GM19023 (cell line): ENCODE data around the gene ANXA1.
"Not testable (repeated sequence)": the region's sequence is repeated elsewhere in the genome, so short reads cannot be mapped to it uniquely, and the experiment has no call there.

Experiments used
- ATAC-seq: cut with Tn5 transposase; IDR thresholded peaks from one replicate; pipeline ENCODE4 v1.9.1; 2021; ENCODE audit warnings: mild to moderate bottlenecking, moderate library complexity; ENCODE audit not compliant: unreplicated experiment

ANXA1 gene

DNA sequence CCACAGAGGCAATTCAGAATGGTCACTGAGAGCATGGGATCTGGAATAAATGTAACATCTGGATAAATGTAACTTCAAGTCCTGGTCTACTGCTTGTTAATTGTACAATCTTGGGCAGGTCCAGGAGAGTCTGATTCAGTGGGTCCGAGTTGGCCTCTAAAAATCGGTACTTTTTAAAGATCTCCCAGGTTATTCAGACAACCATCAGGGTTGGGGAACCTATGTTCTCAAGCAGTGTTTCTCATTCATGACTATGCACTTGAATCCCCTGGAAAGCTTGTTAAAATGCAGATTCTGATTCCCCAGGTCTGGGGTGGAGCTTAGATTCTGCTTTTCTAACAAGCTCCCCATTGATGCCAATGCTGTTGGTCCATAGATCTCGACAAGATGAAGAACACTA, 14.8 kb downstream of the ANXA1 start:
- no peak for ATAC-seq

DNA sequence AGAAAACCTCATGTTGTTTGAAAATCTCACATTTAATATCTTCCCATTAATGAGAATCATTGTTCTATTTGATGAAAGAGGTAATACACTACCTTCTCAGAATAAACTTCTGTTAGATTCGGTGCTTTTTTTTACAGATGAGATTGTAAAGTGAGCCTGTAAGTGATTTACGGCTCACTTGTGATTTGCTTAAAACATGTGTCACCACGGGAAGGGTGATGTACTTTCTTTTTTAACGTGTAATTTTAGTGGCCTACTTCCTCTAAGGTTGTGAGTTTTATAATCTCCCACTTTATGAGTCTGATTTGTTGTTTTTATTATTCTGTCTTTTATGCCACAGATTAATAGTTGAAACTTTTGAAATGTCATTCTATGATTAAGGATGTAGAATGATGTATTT, 15.9 kb downstream of the ANXA1 start:
- ATAC-seq: no peak

DNA sequence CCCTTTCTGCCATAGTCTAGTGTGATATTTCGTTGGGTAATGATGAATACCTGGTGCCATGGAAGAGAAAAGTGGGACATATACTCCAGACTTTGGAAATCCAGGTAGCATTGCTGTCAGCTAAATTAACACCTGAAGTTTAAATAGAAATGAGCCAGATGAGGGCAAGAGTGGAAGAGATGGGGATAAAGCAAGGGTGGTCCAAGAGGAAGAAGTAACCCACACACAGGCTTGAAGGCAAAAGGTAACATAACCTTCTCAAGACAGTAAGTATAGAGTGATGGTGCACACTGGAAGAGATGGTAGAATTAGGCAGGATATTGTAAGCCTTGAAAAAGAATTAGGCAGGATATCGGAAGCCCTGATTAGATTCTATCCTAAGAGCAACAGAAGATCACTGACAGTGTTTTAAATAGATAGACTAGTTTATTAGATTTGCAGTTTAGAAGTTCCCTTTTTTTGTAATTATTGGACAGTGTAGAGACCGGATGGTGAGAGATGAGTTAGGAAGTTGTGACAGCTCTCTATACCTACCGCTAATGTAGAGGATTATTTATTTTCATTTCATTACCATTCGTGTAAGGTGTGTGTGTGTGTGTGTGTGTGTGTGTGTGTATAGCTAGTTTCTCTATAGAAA, 16.8 kb downstream of the ANXA1 start:
- no peak for ATAC-seq

DNA sequence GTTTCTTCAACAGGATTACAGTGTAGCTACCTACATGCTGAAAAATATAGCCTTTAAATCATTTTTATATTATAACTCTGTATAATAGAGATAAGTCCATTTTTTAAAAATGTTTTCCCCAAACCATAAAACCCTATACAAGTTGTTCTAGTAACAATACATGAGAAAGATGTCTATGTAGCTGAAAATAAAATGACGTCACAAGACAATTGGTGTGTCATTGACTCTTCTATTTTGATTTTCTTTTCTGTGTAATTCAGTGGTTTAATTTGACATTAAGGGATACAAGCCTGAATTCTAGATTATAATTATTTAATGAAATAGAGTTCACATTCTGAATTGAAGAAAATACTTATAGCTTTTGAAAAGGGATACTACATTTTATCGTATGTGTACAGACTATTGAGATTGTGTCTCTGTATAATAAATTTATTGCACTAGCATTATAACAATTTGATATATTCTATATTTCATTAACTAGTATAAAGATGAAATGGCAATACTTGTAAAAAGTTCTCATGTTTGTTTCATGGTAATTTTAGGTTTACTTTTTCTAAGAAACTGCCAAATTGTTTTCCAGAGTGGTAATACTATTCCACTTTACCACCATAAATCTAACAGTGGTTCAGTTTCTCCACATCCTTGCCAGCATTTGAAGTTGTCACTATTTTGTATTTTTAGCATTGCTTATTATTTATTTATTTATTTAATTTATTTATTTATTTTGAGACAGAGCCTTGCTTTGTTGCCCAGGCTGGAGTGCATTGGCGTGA, 18.7 kb downstream of the ANXA1 start:
- no peak for ATAC-seq

DNA sequence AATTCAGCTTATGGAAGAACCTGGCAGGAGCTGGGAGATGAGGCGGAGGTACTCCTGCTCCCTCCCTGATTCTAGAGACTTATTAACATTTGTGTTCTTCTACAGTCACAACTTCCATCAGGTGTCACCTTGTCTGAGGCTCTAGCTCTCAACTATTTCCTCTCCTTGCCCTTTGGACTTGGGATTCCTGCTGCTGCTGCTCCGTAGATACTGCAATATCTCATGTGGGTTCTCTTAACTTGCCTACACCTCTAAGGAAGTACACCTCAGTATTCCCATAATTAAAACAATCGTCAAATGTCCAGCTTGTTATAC, 21.2 kb downstream of the ANXA1 start:
- ATAC-seq: no peak

DNA sequence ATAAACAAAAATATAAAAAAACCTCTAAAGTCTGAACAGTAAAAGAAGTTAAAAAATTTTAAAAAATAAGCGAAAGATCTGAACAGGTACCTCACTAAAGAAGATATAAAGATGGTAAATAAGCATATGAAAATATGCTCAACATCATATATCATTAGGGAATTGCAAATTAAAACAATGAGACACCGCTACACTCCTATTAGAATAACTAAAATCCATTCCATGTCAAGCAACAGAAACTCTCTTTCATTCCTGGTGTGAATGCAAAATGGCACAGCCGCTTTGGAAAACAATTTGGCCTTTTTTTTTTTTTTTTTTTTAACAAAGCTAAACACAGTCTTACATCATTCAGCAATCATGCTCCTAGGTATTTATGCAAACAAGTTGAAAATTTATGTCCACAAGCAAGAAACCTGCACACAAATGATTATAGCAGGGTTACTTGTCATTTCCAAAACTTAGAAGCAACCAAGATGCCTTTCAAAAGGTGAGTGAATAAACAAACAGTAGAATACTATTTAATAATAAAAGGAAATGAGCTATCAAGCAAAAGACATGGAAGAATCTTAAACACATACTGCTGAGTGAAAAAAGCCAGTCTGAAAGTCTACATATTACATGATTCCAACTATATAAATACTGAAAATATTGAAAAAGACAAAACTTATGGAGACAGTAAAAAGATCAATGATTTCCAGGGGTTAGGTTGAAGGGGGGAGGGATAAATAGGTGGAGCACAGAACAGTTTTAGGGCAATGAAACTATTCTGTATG, 22.1 kb downstream of the ANXA1 start:
- no peak for ATAC-seq

DNA sequence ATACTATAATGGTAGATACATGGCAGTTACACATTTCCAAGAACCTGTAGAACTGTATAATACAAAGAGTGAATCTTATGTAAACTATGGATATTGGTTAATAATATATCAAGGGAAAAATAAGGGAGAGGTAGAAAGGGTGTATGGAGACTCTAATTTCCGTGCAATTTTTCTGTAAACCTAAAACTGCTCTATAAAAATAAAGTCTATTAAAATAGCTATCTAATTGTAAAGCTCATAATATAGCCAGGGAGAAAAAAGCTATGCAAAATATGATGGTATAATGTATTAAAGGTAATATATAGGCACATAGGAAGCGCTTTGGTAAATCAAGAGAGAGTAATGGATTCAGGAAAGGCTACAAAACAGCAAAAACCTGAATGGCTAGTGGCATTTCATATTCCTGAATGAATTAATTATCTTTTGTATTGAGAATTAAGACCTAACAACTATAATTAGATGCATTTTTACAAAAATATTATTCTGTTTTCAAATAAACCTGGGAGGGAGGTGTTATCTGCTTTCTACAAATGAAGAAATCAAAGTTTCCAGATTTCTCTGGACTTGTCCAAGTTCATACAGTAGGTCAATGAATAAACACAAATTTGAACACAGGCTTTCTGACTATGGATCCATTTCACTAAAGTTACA, 22.8 kb downstream of the ANXA1 start:
- no peak for ATAC-seq

DNA sequence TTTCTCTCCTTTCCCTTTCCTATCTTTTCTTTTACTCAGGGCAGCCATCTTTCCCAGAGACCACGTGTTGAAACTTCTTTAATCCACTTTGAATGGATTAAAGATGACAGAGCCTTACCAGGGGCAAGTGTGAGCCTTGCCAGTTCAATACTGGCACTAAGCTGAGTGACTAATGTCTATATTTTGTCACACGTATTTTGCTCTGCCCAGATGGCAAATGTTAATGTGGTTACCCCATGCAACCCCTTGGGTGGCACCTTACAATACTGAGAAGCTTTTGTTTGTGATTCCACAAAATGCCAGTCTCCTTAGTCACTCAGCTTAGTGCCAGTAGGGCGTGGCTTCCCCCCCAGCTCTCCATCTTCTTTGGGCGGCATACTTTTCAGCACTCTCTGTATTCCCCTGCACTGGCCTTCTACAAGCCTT, 24.8 kb downstream of the ANXA1 start:
- ATAC-seq: no peak

DNA sequence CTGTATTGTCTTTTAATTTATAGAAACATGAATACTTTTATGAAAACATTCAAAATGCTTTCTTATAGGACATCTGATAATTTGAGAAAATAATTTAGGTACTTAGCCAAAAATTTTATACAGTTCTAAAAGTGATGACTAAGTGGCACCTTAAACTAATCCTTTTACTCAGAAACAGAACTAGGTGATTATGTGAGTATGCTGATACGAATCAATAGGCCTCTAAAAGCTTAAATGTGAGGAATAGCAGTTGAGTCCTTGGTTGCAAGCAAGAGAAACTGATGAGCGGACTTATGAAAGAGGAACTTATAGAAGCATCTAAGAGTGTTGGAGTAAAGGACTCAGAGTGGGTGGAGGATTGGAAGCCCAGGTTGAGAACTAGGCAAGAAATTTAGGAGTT, 26.4 kb downstream of the ANXA1 start:
- ATAC-seq: no peak

DNA sequence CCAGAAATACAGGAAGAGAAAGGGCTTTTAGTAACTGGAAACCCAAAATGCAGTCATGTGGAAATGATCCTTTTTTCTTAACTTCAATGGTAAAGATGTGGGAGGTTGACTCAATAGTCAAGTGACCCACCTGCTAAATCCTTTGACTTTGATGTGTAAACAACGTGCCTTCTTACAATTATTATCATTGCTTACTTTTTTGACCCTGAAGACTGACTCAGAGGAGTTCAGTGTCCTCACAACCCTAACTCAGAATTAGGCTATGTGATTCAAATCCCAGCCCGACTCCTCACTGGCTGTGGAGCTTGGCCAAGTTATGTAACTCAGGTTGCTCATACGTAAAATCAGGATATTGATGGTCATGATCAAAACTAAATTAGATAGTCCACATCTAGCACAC, 27.9 kb downstream of the ANXA1 start:
- peak; percentile 49 for ATAC-seq

DNA sequence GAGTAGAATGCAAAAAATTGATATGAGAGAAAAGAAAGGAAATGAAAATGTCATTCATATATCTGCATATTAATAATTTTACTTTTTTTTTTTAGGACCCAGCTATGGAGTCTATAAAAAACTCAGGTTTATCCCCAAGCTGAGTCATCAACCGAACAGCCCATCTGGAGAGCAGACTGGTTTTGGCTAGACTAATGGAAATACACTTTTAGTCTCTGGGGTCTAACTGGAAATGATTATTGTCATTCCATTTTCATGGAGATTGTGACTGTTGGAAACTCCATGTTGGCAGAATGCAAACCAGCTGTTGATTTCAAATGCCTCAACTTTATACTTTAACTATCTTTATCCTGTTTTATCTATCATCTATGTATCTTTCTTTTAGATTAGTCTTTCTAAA, 28.7 kb downstream of the ANXA1 start:
- ATAC-seq: no peak

DNA sequence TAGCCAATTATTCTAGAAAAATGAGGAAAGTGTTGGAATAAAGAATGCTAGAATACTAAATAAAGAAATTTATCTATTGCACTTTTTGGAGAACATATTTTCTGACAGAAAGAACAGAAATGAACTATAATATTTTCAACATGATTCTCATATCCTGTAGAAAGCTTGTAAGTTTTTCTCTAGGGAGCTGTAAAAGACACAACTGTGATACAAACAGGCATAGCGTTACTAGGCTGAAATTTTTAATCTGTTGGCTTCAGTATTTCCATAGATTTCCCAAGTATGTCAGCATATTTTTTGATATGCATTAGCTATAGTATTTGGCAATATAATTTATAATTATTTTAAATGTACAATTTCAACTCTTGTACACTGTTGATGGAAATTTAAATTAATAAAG, 31.3 kb downstream of the ANXA1 start:
- ATAC-seq: no peak

DNA sequence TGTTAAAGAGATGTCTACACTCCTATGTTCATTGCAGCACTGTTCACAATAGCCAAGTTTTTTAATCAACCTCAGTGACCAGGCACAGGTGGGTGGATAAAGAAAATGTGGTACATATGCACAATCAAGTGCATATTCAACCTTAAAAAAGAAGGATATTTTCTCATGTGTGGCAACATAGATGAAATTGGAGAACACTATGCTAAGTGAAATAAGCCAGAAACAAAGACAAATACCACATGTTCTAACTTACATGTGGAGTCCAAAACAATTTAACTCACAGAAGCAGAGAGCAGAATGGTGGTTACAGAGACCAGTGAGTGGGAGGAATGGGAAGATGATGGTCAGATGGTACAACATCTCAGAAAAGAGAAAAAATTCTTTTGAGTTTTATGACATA, 31.8 kb downstream of the ANXA1 start:
- no peak for ATAC-seq

DNA sequence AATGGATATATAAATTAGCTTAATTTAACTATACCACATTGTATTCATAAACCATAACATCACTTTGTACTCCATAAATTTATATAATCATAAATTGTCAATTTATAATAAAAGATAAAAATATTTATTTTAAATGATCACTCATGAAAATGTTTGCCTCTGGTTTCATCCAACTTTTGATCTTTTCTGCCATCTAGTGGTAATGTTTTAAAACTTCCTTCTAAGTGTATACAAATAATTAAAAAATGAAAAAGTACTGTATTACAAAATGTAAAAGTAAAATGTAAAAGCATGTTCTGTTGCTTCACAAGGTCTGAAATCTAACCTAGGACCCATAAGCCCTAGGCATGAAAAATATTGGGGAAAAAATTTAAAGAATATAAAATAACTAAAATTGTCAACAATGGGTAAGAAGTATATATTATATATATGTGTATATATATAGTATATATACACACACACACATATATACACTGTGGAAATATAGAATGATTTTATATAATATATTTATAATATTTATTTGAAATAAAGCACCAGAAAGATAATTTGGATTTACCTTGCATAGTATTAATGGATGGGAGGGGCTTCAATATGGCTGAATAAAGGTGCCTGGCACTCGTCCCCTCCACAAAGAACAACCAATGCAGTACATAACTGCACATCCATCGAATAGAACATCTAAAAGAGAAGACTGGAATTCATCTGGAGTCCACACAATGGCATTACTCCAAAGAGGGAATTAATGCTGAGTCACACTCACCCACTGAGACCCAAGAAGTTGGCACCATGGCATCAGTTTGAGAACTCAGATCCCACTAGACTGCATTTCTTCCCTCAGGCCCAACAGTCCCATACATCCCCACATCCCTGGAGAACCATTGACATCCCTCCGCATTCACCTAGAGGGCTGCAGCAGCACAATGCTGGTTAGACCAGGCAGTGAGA, 32.5 kb downstream of the ANXA1 start:
- ATAC-seq: no peak

DNA sequence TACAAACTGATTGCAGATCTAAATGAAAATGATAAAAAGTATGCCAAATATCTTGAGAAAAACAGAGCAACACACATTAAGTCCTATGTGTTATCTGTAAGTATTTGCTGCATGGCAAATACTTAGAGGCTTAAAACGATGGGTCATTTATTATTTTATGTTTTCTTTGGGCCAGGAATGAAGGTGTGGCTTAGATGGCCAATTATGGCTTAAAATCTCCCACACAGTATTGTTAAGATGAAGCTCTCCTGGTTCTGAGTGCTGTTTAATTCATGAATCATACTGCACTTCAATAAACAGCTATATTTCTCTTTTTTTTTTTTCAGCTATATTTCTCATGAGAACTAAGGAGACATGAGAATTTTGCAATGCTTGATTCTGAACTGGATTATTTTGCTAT, 39.4 kb downstream of the ANXA1 start:
- ATAC-seq: not testable (repeated sequence)

DNA sequence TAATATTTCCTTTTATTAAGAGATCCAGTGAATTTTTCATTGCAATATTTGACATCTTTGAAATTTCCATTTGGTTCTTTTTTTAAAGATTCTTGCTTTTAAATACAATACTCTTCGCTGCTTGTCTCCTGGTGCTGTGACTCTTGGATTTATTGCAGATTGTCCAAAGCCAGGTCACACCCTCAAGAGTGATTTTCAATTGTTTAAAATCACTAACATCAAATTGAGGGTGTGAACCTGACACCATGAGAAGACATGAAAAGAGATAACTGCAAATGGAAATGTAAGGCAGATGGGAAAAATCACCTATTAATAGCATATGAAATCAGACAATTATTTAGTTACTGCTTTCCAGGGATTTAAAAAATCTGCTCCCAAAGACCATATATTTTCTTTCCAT, 42.6 kb downstream of the ANXA1 start:
- ATAC-seq: no peak

DNA sequence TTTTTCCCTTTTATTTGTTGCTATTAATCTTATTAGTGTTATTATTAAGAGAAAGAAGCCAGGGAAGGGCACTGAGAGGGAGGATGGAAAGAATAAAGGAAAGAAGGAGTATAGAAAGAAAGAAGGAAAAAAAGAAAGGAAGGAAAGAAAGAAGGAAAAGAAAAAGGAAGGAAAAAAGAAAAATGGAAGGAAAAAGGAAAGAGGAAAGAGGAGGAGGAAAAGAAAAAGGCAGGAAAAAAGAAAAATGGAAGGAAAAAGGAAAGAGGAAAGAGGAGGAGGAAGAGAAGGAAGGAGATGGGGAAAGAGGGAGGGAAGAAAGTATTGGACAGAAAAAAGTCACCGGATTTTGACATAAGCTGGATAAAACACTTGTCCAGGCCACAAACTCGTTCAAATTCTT, 47.8 kb downstream of the ANXA1 start:
- ATAC-seq: no peak

DNA sequence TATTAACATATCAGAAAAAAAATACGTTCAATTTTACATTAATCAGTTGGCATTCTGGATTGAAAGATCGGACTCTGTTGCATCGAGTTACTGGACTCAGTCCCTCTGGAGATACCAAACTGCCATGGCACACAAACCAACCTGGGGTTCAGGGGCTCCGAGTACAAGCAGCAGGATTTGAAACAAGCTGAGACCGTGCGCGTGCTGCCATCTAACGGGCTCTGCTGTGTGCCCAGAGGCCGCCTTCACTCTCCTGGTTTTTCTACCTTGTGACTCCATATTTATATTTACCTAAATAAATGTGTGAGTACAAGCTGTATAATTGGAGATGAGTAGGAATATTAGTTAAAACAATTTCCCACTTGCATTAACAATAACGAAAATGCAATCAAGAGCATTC, 48.2 kb downstream of the ANXA1 start:
- ATAC-seq: no peak

DNA sequence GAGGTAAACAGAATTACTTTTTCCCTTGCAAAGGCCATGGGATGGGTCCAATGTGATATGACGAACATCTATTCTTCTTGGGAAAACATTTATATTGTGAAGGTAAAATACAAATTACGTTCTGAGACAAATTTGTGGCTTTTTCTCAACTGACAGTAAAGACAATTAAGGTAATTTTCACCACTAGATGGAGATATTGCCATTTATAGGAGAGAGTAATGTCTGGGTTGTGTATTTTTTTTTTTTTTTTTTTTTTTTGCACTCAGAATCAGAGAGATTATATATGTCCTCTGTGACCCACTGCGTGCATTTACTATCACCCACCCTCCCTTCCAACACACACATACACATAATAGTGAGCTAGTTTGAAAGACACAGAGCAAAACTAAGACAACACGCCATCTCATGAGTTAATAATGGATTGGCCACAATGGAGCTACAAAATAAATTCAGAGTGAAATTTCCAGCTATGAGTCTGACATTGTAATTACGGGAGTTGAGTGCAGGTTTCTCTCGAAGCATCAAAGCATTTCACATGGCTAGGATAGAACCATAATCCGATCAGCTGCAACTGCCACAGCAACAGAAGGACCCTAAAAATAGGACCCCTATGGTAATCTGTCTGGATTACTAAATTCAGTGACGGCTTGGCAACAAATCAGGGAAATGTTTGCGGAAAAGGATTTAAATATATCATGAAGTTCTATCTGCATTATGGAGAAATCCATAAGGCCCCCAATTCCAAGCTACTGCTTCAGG, 49.2 kb downstream of the ANXA1 start:
- ATAC-seq: no peak

DNA sequence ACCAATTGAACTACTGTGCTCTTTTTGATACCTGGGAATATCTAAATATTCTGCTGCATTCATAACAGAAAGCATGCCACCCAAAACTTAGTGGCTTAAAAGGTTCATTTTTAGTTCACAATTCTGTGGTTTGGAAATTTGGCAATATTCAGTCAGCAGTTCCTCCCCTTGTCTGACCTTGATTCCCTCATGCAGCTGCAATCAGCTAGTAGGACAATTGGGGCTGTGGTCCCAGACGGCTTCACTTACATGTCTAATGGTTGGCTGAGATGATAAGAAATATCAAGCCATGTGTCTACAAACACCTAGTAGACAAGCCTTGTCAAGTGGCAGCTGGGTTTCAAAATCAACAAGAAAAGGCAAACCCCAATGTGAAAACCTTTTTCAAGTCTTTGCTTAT, 51.3 kb downstream of the ANXA1 start:
- ATAC-seq: no peak
